Measurements from ENCODE around the gene CHST1. TPM values are rescaled to one million over a fixed set of nuclear protein-coding genes. Genes with fewer than 3 reads are reported as not detected.

Gene CHST1
- total RNA-seq, 1 donor = 0.43 TPM

- no peak for DNase-seq (ENCODE audit: low read depth)
- no peak overlapping the region for H3K4me3 ChIP-seq (ENCODE audit: low read depth, low read length)
- no peak for TF ChIP-seq CTCF (IDR thresholded peaks at IDR 0.05; ENCODE audit: insufficient read depth, low read depth, low read length)
Measured at GRCh38 chr11:45684440-45684839, 19.0 kb upstream of the CHST1 start.

GRCh38 chr11:45683271-45684058 lies 18.0 kb upstream of the CHST1 start:
- no peak overlapping the region for H3K4me3 ChIP-seq (ENCODE audit: low read depth, low read length)
- no peak for TF ChIP-seq CTCF (IDR thresholded peaks at IDR 0.05; ENCODE audit: insufficient read depth, low read depth, low read length)
- no peak for DNase-seq (ENCODE audit: low read depth)

GRCh38 chr11:45679806-45680205 lies 14.4 kb upstream of the CHST1 start:
- no peak for TF ChIP-seq CTCF (IDR thresholded peaks at IDR 0.05; ENCODE audit: insufficient read depth, low read depth, low read length)
- no peak overlapping the region for H3K4me3 ChIP-seq (ENCODE audit: low read depth, low read length)
- no peak for DNase-seq (ENCODE audit: low read depth)

- DNase-seq (ENCODE audit: low read depth) = no peak
- TF ChIP-seq CTCF (IDR thresholded peaks at IDR 0.05; ENCODE audit: insufficient read depth, low read depth, low read length) = no peak
- H3K4me3 ChIP-seq (ENCODE audit: low read depth, low read length) = no peak overlapping the region
Measured at GRCh38 chr11:45678976-45679375, 13.6 kb upstream of the CHST1 start.

- no peak for TF ChIP-seq CTCF (IDR thresholded peaks at IDR 0.05; ENCODE audit: insufficient read depth, low read depth, low read length)
- DNase-seq (ENCODE audit: low read depth) = no peak
- no peak overlapping the region for H3K4me3 ChIP-seq (ENCODE audit: low read depth, low read length)
Measured at GRCh38 chr11:45677770-45678512, 12.5 kb upstream of the CHST1 start.

- TF ChIP-seq CTCF (IDR thresholded peaks at IDR 0.05; ENCODE audit: insufficient read depth, low read depth, low read length) = no peak
- no peak for DNase-seq (ENCODE audit: low read depth)
- no peak overlapping the region for H3K4me3 ChIP-seq (ENCODE audit: low read depth, low read length)
Measured at GRCh38 chr11:45676522-45677095, 11.2 kb upstream of the CHST1 start.
